ENCODE data around the gene CAPN14. TPM values are rescaled to one million over a fixed set of nuclear protein-coding genes. Genes with fewer than 3 reads are reported as not detected.
A peak's percentile ranks its signal among the peaks of the same experiment; 100 is the strongest.

CAPN14 gene
- under 1 TPM; 0.09 to 0.47 TPM for total RNA-seq
- long read RNA-seq, partial matches to known transcripts: 0 of 1 reads
- long read RNA-seq, other reads (novel, unspliced or antisense): 1 of 1 reads

GRCh38 chr2:31217465-31218200 is at the start of gene CAPN14:
Gene CAPN14 (minus strand): TSS chr2:31217515. CDS start chr2:31205447, 12,068 bp downstream.
- ATAC-seq (no peak), DNase-seq (no peak)
- intact Hi-C loops (cut with DNase I, micrococcal nuclease): no loop called here

GRCh38 chr2:31266804-31267203 is 49.5 kb upstream of the CAPN14 start:
- DNase-seq: no peak
- intact Hi-C loops (cut with DNase I, micrococcal nuclease): no loop called here

DNA sequence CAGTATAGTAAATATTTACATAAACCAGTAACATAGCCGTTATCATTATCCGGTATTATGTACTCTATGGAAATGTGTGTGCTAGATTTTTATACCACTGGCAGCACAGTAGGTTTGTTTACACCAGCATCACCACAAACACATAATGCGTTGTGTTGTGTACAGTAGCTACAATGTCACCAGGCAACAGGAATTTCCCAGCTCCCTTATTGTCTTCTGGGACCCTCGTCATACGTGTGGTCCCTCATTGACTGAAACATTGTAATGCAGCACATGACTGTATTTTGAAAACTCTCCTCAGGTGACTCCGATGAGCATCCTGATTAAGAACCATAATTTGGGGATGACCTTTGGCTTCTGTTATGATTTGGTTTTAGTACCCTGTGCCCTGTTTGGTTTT is 47.9 kb upstream of the CAPN14 start:
- no peak for ATAC-seq
- intact Hi-C loops (cut with DNase I, micrococcal nuclease): no loop called here
- DNase-seq: no peak

More at GRCh38 chr2:31266804-31267203, 49.5 kb upstream of the CAPN14 start:
- ATAC-seq: no peak

- DNase-seq (no peak), ATAC-seq (no peak)
- intact Hi-C loops (cut with DNase I, micrococcal nuclease): no loop called here
Measured at GRCh38 chr2:31263636-31264190, 46.4 kb upstream of the CAPN14 start.

GRCh38 chr2:31260870-31261269 is 43.6 kb upstream of the CAPN14 start:
- ATAC-seq (no peak), DNase-seq (no peak)
- intact Hi-C loops (cut with DNase I, micrococcal nuclease): no loop called here

GRCh38 chr2:31259075-31259474 is 41.8 kb upstream of the CAPN14 start:
- DNase-seq (no peak), ATAC-seq (no peak)
- intact Hi-C loops (cut with DNase I, micrococcal nuclease): no loop called here

DNA sequence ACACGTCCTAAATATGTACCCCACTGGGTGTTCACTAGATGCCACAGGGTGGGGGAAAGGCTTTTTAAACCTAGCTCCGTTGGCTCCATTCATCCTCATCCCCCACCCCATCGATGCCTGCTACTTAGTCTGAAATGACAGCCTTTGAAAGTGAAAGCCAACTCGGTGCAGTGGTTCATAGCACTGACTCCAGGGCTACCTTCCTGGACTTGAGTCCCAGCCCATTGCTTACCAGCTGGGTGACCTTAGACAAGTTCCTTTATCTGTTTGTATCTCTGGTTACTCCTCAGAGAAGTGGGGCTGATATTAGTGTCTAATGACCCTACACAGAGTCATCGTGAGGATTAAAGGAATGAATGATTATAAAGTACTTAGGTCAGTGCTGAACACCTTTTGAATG is 41.0 kb upstream of the CAPN14 start:
- intact Hi-C loops (cut with DNase I, micrococcal nuclease): no loop called here
- ATAC-seq (no peak), DNase-seq (no peak)

DNA sequence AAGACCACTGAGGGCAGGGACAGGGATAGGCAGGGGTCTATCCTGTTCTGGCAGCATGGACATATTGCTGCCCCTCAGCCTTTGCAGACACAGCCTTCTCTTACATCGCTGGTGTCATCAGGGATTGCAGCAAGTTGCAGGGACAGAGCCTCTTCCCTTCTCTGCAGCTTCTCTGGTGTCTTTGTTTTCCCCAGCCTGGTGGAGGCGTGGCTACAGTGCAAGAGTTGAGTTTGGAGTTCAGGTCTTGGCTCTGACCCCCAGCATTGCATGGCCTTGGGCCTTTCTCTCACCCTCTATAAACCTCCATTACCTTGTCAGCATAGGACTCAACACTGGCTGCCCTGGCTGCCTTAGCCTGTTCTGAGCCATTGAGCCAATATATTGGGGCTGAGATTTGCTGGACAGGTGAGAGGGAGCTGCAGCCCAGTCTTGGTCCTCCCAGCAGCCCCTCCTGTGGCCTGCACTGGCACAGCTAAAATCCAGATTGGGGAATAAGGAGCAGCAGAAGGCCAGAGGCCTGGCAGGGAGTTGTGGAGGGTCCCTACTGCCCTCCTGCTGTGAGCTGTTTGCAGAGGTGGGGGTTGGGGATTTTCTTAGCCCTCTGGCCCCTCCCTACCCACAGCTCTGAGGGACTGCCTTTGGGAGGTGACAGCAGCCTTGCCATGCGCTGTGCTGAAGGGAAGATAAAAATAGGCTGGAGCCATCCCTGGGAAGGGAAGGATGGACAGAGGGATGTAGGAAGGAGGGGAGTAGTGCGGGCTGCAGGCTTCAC is 39.5 kb upstream of the CAPN14 start:
- DNase-seq: no peak
- no peak for ATAC-seq
- intact Hi-C loops (cut with DNase I, micrococcal nuclease): no loop called here

- ATAC-seq (peak; percentile 75), DNase-seq (no peak)
- intact Hi-C loops (cut with DNase I, micrococcal nuclease): no loop called here
Measured at GRCh38 chr2:31255911-31256571, 38.7 kb upstream of the CAPN14 start.

- intact Hi-C loops (cut with DNase I, micrococcal nuclease): no loop called here
- ATAC-seq (no peak), DNase-seq (no peak)
Measured at GRCh38 chr2:31254237-31255203, 37.2 kb upstream of the CAPN14 start.

DNA sequence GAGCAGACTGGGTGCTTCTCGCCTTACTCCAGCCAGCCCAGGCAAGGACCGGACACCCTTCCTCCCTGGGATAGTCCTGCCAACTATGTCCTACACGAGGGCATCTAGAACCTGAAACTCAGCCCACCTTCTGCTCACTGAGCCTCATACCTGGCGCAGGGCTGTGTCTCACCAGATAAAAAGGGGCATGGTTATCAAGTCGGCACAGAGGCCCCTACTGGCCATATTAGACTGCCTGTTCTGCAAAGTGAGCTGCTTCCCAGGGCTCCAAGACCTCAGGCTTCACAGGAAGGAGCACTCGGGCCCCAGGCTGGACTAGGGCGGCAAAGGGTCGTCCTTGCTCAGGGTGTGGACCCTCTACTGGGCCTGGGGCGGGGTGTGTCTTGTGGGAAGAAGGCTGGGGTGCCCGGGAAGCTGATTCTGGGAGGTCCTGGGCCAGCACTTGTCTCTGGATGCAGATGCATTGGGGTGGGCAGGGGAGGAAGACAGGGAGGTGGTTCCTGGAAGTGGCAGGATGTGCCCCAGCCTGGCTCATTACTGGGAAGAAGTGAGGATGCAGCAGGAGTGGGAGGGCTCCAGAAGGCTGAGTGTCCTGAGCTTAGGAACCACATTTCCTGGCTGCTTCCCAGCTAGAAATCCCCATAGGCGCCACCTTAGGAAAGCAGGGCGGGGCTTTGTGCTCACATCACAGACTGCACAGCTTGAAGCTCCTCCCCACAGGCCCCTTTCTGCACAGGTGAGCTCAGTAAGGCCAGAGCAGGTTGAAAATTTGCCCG is 36.2 kb upstream of the CAPN14 start:
- intact Hi-C loops (cut with DNase I, micrococcal nuclease): no loop called here
- ATAC-seq: peak; percentile 60
- no peak for DNase-seq

- DNase-seq (no peak), ATAC-seq (no peak)
- intact Hi-C loops (cut with DNase I, micrococcal nuclease): no loop called here
Measured at GRCh38 chr2:31251851-31252250, 34.5 kb upstream of the CAPN14 start.

DNA sequence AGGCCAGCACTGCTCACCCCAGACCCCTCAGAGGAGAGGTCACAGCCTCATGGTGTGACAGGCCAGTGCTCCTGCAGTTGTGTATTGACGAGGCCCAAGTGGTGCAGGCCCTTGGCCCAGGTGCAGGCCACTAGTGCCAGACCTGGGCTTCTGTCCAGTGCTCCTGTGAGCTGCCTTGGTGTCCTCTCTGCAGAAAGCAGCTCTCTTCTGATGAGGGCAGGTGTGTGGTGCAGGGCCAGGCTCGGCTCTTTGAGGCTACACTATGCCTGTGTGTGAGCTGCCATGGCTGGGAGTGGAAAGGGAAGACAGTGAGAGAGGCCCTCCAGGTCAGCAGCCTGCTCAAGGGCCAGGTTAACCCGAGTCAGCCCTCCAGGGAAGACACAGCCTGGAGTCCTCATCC is 33.7 kb upstream of the CAPN14 start:
- ATAC-seq (no peak), DNase-seq (no peak)
- intact Hi-C loops (cut with DNase I, micrococcal nuclease): no loop called here

GRCh38 chr2:31249009-31249690 is 31.8 kb upstream of the CAPN14 start:
- ATAC-seq (no peak), DNase-seq (no peak)
- intact Hi-C loops (cut with DNase I, micrococcal nuclease): no loop called here

- ATAC-seq (no peak), DNase-seq (no peak)
- intact Hi-C loops (cut with DNase I, micrococcal nuclease): no loop called here
Measured at GRCh38 chr2:31248139-31248538, 30.8 kb upstream of the CAPN14 start.

GRCh38 chr2:31247711-31248110 is 30.4 kb upstream of the CAPN14 start:
- ATAC-seq (no peak), DNase-seq (no peak)
- intact Hi-C loops (cut with DNase I, micrococcal nuclease): no loop called here

DNA sequence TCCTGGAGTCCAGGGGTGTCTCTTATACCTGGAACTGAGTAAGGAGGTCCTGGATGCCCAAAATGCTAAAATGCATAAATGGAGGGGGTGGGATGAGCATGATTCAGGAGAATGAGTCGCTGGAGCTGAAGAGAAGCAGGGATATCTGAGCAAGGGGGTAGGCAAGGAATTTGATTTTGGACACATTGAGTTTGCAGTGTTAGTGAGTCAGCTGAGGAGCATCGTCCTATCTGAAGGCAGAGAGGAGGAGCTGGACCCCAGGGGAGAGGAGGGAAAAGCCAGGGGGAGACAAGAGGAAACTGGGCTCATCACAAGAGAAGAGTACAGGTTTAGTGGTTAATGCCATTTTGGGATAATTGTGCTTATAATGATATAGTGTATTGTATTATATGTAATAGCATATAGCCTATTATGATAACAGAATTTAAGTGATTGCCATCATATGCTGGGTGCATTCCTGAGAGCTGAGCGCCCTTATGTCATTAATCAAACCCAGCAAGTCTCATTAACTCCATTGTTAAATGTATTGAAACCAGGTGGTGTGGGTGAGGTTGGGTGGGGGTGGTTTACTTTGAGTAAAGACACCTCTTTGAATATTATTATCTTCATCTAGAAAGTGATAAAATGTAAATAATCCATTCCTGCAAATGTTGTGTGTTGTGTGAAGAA is 29.0 kb upstream of the CAPN14 start:
- ATAC-seq: no peak
- DNase-seq: no peak
- intact Hi-C loops (cut with DNase I, micrococcal nuclease): no loop called here

All from left colon (tissue), 2 donors.